Thoracic aorta (tissue), 2 donors: ENCODE measurements around the gene MPP3. TPM values are rescaled to one million over a fixed set of nuclear protein-coding genes. Genes with fewer than 3 reads are reported as not detected.
A peak's percentile ranks its signal among the peaks of the same experiment; 100 is the strongest.

Experiments
- ATAC-seq: fragments of 150-250 bp; one replicate; pipeline ENCODE4 v1.8.0; 2017; ENCODE audit warnings: low read depth; ENCODE audit not compliant: insufficient number of reproducible peaks, low FRiP score
- DNase-seq: peaks from one replicate; pipeline ENCODE4 v3.0.0-alpha.2; 2020; ENCODE audit warnings: low spot score
- H3K27ac ChIP-seq, 2 donors: fragments of 200-600 bp; sonication (generic); 1 replicate in 1 of 2; 2 replicates in 1 of 2; pipeline ENCODE4 v1.5.1; 2016; ENCODE audit warnings: mild to moderate bottlenecking in 2 of 2, moderate library complexity in 2 of 2
- H3K27me3 ChIP-seq: fragments of 200-600 bp; sonication (generic); replicated peaks from 2 replicates; pipeline ENCODE4 v1.6.0; 2016; ENCODE audit warnings: mild to moderate bottlenecking; ENCODE audit not compliant: insufficient read depth
- H3K36me3 ChIP-seq: fragments of 200-600 bp; sonication (generic); one replicate; pipeline ENCODE4 v1.5.1; 2016
- H3K4me1 ChIP-seq, 2 donors: fragments of 200-600 bp; sonication (generic); 1 replicate in 1 of 2; 2 replicates in 1 of 2; pipeline versions ENCODE4 v1.5.1 to v1.6.0; 2016; ENCODE audit warnings: low read depth in 2 of 2, mild to moderate bottlenecking in 1 of 2; ENCODE audit not compliant: control insufficient read depth in 1 of 2
- H3K4me3 ChIP-seq: fragments of 200-600 bp; sonication (generic); 2 replicates; pipeline ENCODE4 v1.5.1; 2016; ENCODE audit warnings: mild to moderate bottlenecking
- H3K9me3 ChIP-seq: fragments of 200-600 bp; sonication (generic); 2 replicates; pipeline ENCODE4 v1.5.1; 2016
- total RNA-seq, 2 donors: library from RNA; depleted of rRNA; stranded (reverse); fragments of >200 nt; gene quantifications; one replicate each; pipeline versions ENCODE4 v1.1.0 to v1.2.3, GENCODE V29; 2016
- TF ChIP-seq, protein P1 (sequence below): fragments of 200-600 bp; sonication (generic); IDR thresholded peaks from one replicate; pipeline ENCODE4 v1.5.1; 2019; ENCODE audit warnings: antibody characterized with exemption

MPP3 gene
- total RNA-seq, 2 donors from 2014 or later = 32.8 to 73.8 TPM

DNA sequence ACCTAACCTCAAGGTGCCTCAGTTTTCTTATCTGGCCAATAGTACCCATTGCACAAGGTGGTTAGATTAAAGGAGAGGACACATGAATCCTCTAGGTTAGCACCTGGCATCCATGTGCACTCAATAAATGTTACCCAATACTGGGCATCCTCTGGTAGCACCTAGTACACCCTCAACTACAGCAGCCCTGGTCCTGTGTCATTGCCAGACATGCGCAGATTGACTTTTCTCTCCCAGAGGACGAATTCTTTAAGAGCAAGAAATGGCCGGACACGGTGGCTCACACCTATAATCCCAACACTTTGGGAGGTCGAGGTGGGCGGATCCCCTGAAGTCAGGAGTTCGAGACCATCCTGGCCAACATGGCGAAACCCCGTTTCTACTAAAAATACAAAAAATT is 61.5 kb downstream of the MPP3 start:
- Histone ChIP-seq H3K4me1 (peaks cover 18 to 57% of the 10 kb centered on the region in 2 donors), H3K9me3 (no peaks in the 10 kb centered on the region), H3K36me3 (peaks cover 44% of the 10 kb centered on the region), H3K4me3 (no peak overlapping the region), H3K27ac (peak overlapping the region in 1 of 2 donors; percentile 18), H3K27me3 (no peaks in the 10 kb centered on the region)
- ATAC-seq = no peak
- DNase-seq = no peak
- TF ChIP-seq, protein P1, sequence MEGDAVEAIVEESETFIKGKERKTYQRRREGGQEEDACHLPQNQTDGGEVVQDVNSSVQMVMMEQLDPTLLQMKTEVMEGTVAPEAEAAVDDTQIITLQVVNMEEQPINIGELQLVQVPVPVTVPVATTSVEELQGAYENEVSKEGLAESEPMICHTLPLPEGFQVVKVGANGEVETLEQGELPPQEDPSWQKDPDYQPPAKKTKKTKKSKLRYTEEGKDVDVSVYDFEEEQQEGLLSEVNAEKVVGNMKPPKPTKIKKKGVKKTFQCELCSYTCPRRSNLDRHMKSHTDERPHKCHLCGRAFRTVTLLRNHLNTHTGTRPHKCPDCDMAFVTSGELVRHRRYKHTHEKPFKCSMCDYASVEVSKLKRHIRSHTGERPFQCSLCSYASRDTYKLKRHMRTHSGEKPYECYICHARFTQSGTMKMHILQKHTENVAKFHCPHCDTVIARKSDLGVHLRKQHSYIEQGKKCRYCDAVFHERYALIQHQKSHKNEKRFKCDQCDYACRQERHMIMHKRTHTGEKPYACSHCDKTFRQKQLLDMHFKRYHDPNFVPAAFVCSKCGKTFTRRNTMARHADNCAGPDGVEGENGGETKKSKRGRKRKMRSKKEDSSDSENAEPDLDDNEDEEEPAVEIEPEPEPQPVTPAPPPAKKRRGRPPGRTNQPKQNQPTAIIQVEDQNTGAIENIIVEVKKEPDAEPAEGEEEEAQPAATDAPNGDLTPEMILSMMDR = no peak

DNA sequence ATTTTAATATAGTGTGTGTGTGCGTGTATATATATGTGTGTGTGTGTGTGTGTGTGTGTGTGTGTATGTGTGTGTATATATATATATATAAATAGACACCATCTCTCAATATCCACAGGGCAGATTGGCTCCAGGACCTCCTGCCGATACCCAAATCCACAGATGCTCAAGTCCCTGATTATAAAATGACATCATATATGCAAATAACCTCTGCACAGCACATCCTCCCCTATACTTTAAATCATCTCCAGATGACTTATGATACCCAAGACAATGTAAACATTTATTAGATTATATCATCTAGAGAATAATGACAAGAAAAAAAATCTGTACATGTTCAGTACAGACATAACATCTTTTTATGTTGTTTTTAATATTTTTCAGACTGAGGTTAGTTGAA is 62.0 kb downstream of the MPP3 start:
- Histone ChIP-seq H3K4me1 (peaks cover 13 to 52% of the 10 kb centered on the region in 2 donors), H3K36me3 (peaks cover 44% of the 10 kb centered on the region), H3K27ac (no peak overlapping the region), H3K27me3 (no peaks in the 10 kb centered on the region), H3K4me3 (no peak overlapping the region), H3K9me3 (no peaks in the 10 kb centered on the region)
- TF ChIP-seq, protein P1 = no peak
- DNase-seq (no peak), ATAC-seq (no peak)

DNA sequence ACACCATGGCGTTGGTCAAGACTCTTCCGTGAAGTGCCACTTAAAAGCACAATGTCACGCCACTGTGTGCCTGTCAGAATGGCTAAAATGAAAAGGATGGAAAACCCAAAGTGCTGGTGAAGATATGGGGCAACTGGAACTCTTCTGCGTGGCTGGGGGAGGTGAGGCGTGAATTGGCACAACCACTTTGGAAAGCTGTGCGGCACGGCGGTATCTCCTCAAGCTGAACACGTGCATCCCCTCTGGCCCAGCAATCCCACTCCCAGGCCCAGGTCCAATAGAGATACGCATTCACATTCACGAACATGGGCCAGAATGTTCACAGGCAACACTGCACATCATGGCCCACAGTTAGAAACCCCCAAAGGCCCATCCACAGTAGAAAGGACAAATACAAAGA is 63.1 kb downstream of the MPP3 start:
- Histone ChIP-seq H3K27me3 (no peaks in the 10 kb centered on the region), H3K36me3 (peaks cover 44% of the 10 kb centered on the region), H3K4me1 (peaks cover 13 to 43% of the 10 kb centered on the region in 2 donors), H3K27ac (no peak overlapping the region), H3K9me3 (no peaks in the 10 kb centered on the region), H3K4me3 (no peak overlapping the region)
- ATAC-seq (no peak), DNase-seq (no peak)
- TF ChIP-seq, protein P1 = no peak

DNA sequence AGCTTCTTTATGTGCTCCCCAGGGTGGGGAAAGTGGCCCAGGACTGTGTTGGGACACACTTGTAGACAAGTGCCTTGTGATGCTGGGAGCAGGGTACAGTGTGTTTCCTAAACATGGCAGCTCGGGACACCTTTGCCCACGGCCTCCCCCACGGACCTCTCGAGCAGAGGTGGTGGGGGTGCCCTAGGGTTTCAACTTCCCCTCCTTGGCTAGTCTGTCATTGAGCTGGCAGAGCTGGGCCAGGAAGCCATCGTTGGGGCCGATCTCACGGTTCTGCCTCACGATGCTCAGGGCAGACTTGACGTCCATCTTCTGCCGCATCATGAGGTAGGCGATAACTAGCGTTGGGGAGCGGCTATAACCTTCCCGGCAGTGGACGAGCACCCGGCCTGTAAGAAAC is 63.5 kb downstream of the MPP3 start:
- no peak overlapping the region for H3K27ac ChIP-seq
- TF ChIP-seq, protein P1 = no peak
- no peak overlapping the region for H3K4me3 ChIP-seq
- H3K36me3 ChIP-seq = peaks cover 41% of the 10 kb centered on the region
- no peaks in the 10 kb centered on the region for H3K9me3 ChIP-seq
- no peaks in the 10 kb centered on the region for H3K27me3 ChIP-seq
- H3K4me1 ChIP-seq = peaks cover 13 to 43% of the 10 kb centered on the region in 2 donors
- ATAC-seq (no peak), DNase-seq (no peak)

DNA sequence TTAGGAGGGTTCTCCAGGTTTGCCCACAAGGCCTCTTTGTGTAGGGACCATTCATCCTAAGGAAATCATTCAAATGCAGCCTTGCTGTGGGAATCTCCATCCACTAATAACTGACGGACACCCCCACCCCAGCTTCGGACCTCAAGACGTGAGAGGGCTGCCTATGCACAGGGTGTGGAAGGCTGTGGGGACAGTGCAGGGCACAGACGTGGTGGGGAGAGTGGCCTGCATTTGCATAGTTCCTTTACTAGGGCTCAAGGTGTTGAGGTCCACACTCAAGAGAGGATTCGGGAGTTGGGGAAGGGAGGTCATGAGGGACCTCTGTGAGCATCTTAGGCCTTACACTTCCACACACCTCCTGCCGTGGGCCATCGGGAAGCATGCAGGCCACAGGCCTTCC is 64.0 kb downstream of the MPP3 start:
- TF ChIP-seq, protein P1 = no peak
- H3K9me3 ChIP-seq = no peaks in the 10 kb centered on the region
- H3K4me3 ChIP-seq = no peak overlapping the region
- H3K27ac ChIP-seq = no peak overlapping the region
- no peaks in the 10 kb centered on the region for H3K27me3 ChIP-seq
- peaks cover 17 to 43% of the 10 kb centered on the region in 2 donors for H3K4me1 ChIP-seq
- DNase-seq (no peak), ATAC-seq (no peak)
- H3K36me3 ChIP-seq = peaks cover 38% of the 10 kb centered on the region
